Measurements from ENCODE around the gene ZNF124.
"Not testable (repeated sequence)": the region's sequence is repeated elsewhere in the genome, so short reads cannot be mapped to it uniquely, and the experiment has no call there.

ZNF124 gene

DNA sequence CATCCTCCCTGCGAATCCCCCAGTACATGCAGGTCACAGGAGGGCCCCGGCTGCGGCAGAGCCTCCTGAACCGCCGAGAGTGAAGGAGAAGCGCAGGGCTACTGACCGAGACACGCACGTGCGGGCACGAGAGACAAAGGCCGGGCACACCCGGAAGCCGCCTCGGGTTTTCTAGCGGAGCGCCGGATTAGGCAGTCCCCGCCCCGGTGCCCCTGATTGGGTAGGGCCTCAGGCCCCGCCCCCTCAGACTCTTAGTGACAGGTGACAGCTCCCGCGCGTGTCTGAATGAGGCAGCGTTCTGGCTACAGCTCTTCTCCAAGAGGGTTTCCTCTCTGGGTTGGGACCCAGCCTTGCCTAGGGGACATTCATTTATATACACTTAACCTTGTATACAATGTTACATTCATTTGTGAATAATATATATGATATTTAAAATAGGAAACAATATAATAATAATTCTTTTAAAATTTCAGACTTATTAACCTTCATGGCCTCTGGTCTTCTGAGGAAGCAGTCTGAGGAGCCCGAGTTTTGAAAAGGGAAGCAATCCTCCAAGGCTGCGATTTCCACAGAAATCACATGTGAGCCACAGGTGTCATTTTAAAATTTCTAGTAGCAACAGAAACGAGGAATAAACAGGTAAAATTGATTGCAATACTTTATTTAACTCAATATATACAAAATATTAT, at the start of gene ZNF124:
Gene ZNF124 (minus strand): TSS at position 146 of the 689 bp plus-strand sequence. CDS start 143 bp downstream, at position 3.
- not testable (repeated sequence) for DNase-seq (ENCODE audit: low read depth); H3K4me3 ChIP-seq (ENCODE audit: low read depth, low read length)

DNA sequence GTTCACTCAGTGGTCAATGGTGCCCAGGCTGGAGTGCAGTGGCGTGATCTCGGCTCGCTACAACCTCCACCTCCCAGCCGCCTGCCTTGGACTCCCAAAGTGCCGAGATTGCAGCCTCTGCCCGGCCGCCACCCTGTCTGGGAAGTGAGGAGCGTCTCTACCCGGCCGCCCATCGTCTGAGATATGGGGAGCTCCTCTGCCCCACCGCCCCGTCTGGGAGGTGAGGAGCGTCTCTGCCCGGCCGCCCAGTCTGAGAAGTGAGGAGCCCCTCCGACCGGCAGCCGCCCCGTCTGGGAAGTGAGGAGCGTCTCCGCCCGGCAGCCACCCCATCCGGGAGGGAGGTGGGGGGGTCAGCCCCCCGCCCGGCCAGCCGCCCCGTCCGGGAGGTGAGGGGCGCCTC, 48.5 kb upstream of the ZNF124 start:
- not testable (repeated sequence) for DNase-seq (ENCODE audit: low read depth); H3K4me3 ChIP-seq (ENCODE audit: low read depth, low read length)

DNA sequence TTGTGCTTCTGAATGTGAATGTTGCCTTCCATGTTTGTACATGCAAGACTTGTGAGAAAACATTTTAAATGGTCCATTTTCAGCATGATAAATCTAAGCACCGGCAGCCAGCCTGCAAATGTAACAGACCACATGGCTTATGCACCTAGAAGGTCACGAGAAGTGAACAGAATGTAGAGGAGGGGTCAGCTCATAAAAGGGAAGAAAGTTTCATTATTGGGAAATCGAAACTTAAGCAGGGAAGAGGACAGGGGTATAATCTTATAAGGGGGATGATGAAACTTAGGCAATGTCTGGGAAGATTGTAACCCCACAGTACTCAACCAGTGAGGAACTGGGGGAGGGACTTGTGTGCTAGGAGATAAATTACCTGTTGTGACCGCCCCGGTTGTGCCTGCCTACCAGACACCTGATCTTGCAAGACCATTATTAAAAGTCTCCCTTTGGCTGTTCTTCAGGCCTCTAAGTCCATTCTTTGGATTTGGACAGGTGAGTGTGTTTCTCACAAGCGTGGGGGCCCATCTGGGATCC, 46.4 kb upstream of the ZNF124 start:
- H3K4me3 ChIP-seq (ENCODE audit: low read depth, low read length): no peak overlapping the region
- TF ChIP-seq, protein P1, sequence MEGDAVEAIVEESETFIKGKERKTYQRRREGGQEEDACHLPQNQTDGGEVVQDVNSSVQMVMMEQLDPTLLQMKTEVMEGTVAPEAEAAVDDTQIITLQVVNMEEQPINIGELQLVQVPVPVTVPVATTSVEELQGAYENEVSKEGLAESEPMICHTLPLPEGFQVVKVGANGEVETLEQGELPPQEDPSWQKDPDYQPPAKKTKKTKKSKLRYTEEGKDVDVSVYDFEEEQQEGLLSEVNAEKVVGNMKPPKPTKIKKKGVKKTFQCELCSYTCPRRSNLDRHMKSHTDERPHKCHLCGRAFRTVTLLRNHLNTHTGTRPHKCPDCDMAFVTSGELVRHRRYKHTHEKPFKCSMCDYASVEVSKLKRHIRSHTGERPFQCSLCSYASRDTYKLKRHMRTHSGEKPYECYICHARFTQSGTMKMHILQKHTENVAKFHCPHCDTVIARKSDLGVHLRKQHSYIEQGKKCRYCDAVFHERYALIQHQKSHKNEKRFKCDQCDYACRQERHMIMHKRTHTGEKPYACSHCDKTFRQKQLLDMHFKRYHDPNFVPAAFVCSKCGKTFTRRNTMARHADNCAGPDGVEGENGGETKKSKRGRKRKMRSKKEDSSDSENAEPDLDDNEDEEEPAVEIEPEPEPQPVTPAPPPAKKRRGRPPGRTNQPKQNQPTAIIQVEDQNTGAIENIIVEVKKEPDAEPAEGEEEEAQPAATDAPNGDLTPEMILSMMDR (IDR thresholded peaks at IDR 0.05; ENCODE audit: control insufficient read depth, extremely low read depth, insufficient read depth): no peak
- DNase-seq (ENCODE audit: low read depth): no peak

DNA sequence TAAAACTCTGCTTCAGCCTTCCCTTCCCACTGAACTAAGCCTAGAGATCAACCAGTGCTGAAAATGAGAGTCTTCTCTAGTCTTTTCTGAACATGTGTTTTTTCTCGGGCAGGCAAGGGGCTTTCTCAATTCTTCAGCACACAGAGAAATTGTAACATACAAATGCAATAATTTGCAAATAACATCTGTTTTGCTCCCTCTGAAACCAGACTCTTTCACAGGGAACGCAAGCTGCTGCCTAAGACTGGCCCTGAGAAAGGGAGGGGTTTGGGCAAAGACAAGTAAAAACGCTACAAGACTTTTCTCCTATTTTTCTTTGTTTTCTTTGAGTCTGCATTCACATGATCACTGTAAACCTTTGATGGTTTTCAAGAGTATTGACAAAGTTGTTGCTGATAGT, 44.4 kb upstream of the ZNF124 start:
- no peak overlapping the region for H3K4me3 ChIP-seq (ENCODE audit: low read depth, low read length)
- TF ChIP-seq, protein P1 (IDR thresholded peaks at IDR 0.05; ENCODE audit: control insufficient read depth, extremely low read depth, insufficient read depth): no peak
- no peak for DNase-seq (ENCODE audit: low read depth)

DNA sequence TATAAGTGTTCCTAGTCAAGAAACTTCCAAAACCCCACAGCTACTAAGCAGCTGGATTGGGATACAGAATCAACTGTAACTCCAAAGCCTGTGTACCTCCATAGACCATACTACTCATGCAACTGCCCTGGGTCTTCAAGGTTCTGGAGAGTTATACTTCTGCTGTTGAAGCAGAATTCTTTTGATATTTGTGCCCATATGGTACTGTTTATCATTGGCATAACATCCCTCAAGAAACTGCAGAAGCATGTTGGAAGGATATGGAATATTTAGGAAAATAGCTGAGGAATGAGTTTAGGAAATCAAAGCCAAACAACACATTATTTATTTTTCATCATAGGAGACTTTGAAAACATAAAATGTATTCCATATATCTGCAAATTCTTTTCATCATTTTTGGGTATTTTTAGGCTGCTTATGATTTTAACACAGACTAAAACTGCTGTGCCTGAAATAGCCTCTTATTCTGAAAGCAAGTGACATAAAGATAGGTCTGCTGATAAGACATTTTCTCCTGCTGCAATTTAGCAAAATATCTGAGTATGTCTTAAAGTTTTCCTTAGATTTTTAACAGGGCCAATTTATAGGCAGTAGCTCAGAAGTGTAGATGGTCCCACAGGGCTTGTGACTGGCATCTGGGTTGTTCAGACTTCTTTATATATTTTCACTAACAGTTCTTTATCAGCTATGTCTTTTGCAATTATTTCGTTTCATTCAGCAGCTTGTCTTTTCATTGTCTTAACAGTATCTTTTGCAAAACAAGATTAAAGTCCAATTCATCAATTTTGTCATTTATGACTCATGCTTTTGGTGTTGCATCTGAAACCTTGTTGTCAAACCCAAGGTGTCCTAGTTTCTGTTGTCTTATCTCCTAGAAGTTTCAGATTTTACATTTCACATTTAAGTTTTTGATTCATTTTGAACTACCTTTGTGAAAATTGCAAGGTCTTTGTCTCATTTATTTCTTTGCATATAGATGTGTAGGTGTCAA, 41.1 kb upstream of the ZNF124 start:
- no peak overlapping the region for H3K4me3 ChIP-seq (ENCODE audit: low read depth, low read length)

DNA sequence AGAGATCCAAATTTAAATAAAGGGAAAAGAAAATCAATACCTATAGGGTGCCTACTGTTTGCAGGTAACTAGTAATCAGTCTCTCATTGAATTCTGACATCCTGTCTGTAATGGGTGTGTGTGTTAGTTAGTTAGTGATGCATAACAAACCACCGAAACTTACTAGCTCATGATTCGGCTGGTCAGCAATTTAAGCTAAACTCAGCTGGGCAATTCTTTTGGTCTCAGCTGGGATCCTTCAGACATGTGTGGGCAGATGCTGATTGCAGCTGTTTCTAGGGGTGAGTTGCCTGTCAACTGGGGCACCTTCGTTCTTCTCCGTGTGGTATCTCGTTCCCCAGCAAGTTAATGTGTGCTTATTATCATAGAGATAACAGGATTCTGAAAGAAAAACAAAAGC, 40.2 kb upstream of the ZNF124 start:
- no peak overlapping the region for H3K4me3 ChIP-seq (ENCODE audit: low read depth, low read length)
- TF ChIP-seq, protein P1 (IDR thresholded peaks at IDR 0.05; ENCODE audit: control insufficient read depth, extremely low read depth, insufficient read depth): no peak
- no peak for DNase-seq (ENCODE audit: low read depth)

More for the DNA sequence above, 41.1 kb upstream of the ZNF124 start:
- TF ChIP-seq, protein P1 (IDR thresholded peaks at IDR 0.05; ENCODE audit: control insufficient read depth, extremely low read depth, insufficient read depth): no peak
- no peak for DNase-seq (ENCODE audit: low read depth)

DNA sequence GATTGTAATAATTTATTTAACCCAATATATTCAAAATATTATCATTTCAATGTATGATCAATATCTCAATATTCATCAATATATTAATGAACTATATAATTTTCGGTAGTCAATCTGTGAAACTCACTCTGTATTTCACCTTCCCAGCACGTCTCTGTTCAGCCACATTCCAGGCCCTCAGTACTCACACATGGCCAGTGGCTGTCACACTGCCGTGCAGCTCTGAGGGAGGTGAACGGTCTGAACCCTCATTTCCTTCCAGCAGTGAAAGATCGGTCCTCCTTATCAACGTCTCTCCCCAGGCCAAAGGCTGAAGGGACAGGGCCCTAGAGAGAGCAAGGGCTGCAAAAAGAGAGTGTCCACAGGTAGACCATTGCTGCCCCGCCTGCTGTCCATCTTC, 39.5 kb upstream of the ZNF124 start:
- TF ChIP-seq, protein P1 (IDR thresholded peaks at IDR 0.05; ENCODE audit: control insufficient read depth, extremely low read depth, insufficient read depth): no peak
- no peak overlapping the region for H3K4me3 ChIP-seq (ENCODE audit: low read depth, low read length)
- DNase-seq (ENCODE audit: low read depth): no peak

All from LNCaP clone FGC (cell line).